GM10266 (cell line): ENCODE data around the gene RPS2.

Experiments used
- DNase-seq: peaks from one replicate; pipeline ENCODE4 v3.0.0; 2012; ENCODE audit errors: extremely low spot score
- CTCF ChIP-seq: IDR thresholded peaks from 2 replicates; pipeline ENCODE4 v1.5.1; 2012; ENCODE audit warnings: mild to moderate bottlenecking, low read depth; ENCODE audit not compliant: control insufficient read depth, insufficient read depth; ENCODE audit errors: missing control alignments

Gene RPS2

GRCh38 chr16:1917056-1917664, 47.5 kb downstream of the RPS2 start:
- DNase-seq: no peak
- TF ChIP-seq CTCF: no peak

- no peak for DNase-seq
- TF ChIP-seq CTCF: no peak
Measured at GRCh38 chr16:1916640-1916990, 48.0 kb downstream of the RPS2 start.

- DNase-seq: no peak
- no peak for TF ChIP-seq CTCF
Measured at GRCh38 chr16:1915732-1916639, 48.6 kb downstream of the RPS2 start.

- DNase-seq: no peak
- no peak for TF ChIP-seq CTCF
Measured at GRCh38 chr16:1914988-1915387, 49.6 kb downstream of the RPS2 start.

GRCh38 chr16:1914084-1914608, 50.5 kb downstream of the RPS2 start:
- DNase-seq: no peak
- no peak for TF ChIP-seq CTCF

- TF ChIP-seq CTCF: no peak
Measured at GRCh38 chr16:1913327-1914083, 51.1 kb downstream of the RPS2 start.

GRCh38 chr16:1912215-1912543, 52.4 kb downstream of the RPS2 start:
- no peak for TF ChIP-seq CTCF
- no peak for DNase-seq

More at GRCh38 chr16:1913327-1914083, 51.1 kb downstream of the RPS2 start:
- no peak for DNase-seq
